Epidermal melanocyte (primary cell): ENCODE measurements around the gene SLC6A12.
"Not testable (repeated sequence)": the region's sequence is repeated elsewhere in the genome, so short reads cannot be mapped to it uniquely, and the experiment has no call there.

Source experiments
- DNase-seq: peaks from one replicate; pipeline ENCODE4 v3.0.0; 2011; ENCODE audit warnings: low spot score; ENCODE audit not compliant: insufficient read length

The SLC6A12 gene

GRCh38 chr12:217029-217428 is 3.1 kb upstream of the SLC6A12 start:
- not testable (repeated sequence) for DNase-seq

- no peak for DNase-seq
These were observed 1.2 kb upstream of the SLC6A12 start for GRCh38 chr12:215116-215515.

- DNase-seq = no peak
These were observed 427 bp downstream of the SLC6A12 start for GRCh38 chr12:213527-213932.

GRCh38 chr12:212715-213526 is 1.0 kb downstream of the SLC6A12 start:
- DNase-seq = no peak

- DNase-seq = no peak
These were observed 1.6 kb downstream of the SLC6A12 start for GRCh38 chr12:212415-212714.

GRCh38 chr12:211639-212414 is 2.1 kb downstream of the SLC6A12 start:
- no peak for DNase-seq

GRCh38 chr12:211142-211465 is 2.9 kb downstream of the SLC6A12 start:
- no peak for DNase-seq

GRCh38 chr12:210277-211141 is 3.4 kb downstream of the SLC6A12 start:
- DNase-seq = no peak

- no peak for DNase-seq
These were observed 4.1 kb downstream of the SLC6A12 start for GRCh38 chr12:209851-210250.

- no peak for DNase-seq
These were observed 4.7 kb downstream of the SLC6A12 start for GRCh38 chr12:209246-209645.

- DNase-seq = no peak
These were observed 5.1 kb downstream of the SLC6A12 start for GRCh38 chr12:208813-209212.

- DNase-seq = no peak
These were observed 6.2 kb downstream of the SLC6A12 start for GRCh38 chr12:207804-208203.

GRCh38 chr12:206746-207440 is 7.1 kb downstream of the SLC6A12 start:
- no peak for DNase-seq

- no peak for DNase-seq
These were observed 8.9 kb downstream of the SLC6A12 start for GRCh38 chr12:205026-205425.

- DNase-seq = no peak
These were observed 9.7 kb downstream of the SLC6A12 start for GRCh38 chr12:204261-204678.

GRCh38 chr12:203462-204260 is 10.3 kb downstream of the SLC6A12 start:
- DNase-seq = no peak

GRCh38 chr12:203074-203461 is 10.9 kb downstream of the SLC6A12 start:
- no peak for DNase-seq

GRCh38 chr12:202081-202731 is 11.8 kb downstream of the SLC6A12 start:
- DNase-seq = no peak

GRCh38 chr12:201361-201760 is 12.6 kb downstream of the SLC6A12 start:
- DNase-seq = no peak

GRCh38 chr12:198705-199104 is 15.3 kb downstream of the SLC6A12 start:
- no peak for DNase-seq
